ENCODE results near the gene SLC2A5. TPM values are rescaled to one million over a fixed set of nuclear protein-coding genes. Genes with fewer than 3 reads are reported as not detected.

SLC2A5 gene
- total RNA-seq, 1 experiment from 2014 or later = not detected

- no peaks in the 10 kb centered on the region for H3K27me3 ChIP-seq (replicated peaks; ENCODE audit: insufficient read depth, low read depth, low read length, poor library complexity)
- TF ChIP-seq EZH2 (IDR thresholded peaks at IDR 0.05; ENCODE audit: borderline replicate concordance, low read depth, low read length, poor library complexity, severe bottlenecking) = no peak
- TF ChIP-seq, protein P1, sequence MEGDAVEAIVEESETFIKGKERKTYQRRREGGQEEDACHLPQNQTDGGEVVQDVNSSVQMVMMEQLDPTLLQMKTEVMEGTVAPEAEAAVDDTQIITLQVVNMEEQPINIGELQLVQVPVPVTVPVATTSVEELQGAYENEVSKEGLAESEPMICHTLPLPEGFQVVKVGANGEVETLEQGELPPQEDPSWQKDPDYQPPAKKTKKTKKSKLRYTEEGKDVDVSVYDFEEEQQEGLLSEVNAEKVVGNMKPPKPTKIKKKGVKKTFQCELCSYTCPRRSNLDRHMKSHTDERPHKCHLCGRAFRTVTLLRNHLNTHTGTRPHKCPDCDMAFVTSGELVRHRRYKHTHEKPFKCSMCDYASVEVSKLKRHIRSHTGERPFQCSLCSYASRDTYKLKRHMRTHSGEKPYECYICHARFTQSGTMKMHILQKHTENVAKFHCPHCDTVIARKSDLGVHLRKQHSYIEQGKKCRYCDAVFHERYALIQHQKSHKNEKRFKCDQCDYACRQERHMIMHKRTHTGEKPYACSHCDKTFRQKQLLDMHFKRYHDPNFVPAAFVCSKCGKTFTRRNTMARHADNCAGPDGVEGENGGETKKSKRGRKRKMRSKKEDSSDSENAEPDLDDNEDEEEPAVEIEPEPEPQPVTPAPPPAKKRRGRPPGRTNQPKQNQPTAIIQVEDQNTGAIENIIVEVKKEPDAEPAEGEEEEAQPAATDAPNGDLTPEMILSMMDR (conservative IDR thresholded peaks at IDR 0.05; ENCODE audit: low read depth, low read length) = no peak
- intact Hi-C loops (cut with micrococcal nuclease; ENCODE audit: unreplicated experiment) = no loop called here
- ChIA-PET POLR2A (ENCODE audit: low non-redundant PET) (no interaction called here), CTCF (interaction anchor here (1.4 kb wide), 1 partner anchor 44 kb away, joined by 3 read pairs; no protein-coding TSS in a partner anchor)
- no TSS peak for BruUV-seq (replicated peaks)
- no peak overlapping the region for H3K4me3 ChIP-seq (ENCODE audit: low read depth, low read length, poor library complexity, severe bottlenecking)
- DNase-seq (ENCODE audit: low spot score) = no peak
- H3K9me3 ChIP-seq (ENCODE audit: low read depth, low read length, poor library complexity, severe bottlenecking) = no peaks in the 10 kb centered on the region
- no peaks in the 10 kb centered on the region for H3K36me3 ChIP-seq (ENCODE audit: insufficient read depth, low read length, poor library complexity, severe bottlenecking)
- peaks cover 11% of the 10 kb centered on the region for H3K4me1 ChIP-seq (ENCODE audit: insufficient read depth, low read length, poor library complexity, severe bottlenecking)
- no peak overlapping the region for H3K27ac ChIP-seq (ENCODE audit: low read depth, low read length, poor library complexity, severe bottlenecking)
These were observed 2.3 kb downstream of the SLC2A5 start for GRCh38 chr1:9066945-9067807.

GRCh38 chr1:9065213-9065751 lies 4.2 kb downstream of the SLC2A5 start:
- peaks cover 11% of the 10 kb centered on the region for H3K4me1 ChIP-seq (ENCODE audit: insufficient read depth, low read length, poor library complexity, severe bottlenecking)
- BruUV-seq (replicated peaks) = no TSS peak
- intact Hi-C loops (cut with micrococcal nuclease; ENCODE audit: unreplicated experiment) = no loop called here
- no peaks in the 10 kb centered on the region for H3K36me3 ChIP-seq (ENCODE audit: insufficient read depth, low read length, poor library complexity, severe bottlenecking)
- no peak for TF ChIP-seq EZH2 (IDR thresholded peaks at IDR 0.05; ENCODE audit: borderline replicate concordance, low read depth, low read length, poor library complexity, severe bottlenecking)
- TF ChIP-seq, protein P1 (conservative IDR thresholded peaks at IDR 0.05; ENCODE audit: low read depth, low read length) = no peak
- no peak for DNase-seq (ENCODE audit: low spot score)
- H3K4me3 ChIP-seq (ENCODE audit: low read depth, low read length, poor library complexity, severe bottlenecking) = no peak overlapping the region
- H3K9me3 ChIP-seq (ENCODE audit: low read depth, low read length, poor library complexity, severe bottlenecking) = no peaks in the 10 kb centered on the region
- ChIA-PET CTCF (no interaction called here), POLR2A (ENCODE audit: low non-redundant PET) (no interaction called here)
- no peak overlapping the region for H3K27ac ChIP-seq (ENCODE audit: low read depth, low read length, poor library complexity, severe bottlenecking)
- no peaks in the 10 kb centered on the region for H3K27me3 ChIP-seq (replicated peaks; ENCODE audit: insufficient read depth, low read depth, low read length, poor library complexity)

GRCh38 chr1:9062846-9063245 lies 6.6 kb downstream of the SLC2A5 start:
- Histone ChIP-seq H3K27ac (ENCODE audit: low read depth, low read length, poor library complexity, severe bottlenecking) (no peak overlapping the region), H3K4me1 (ENCODE audit: insufficient read depth, low read length, poor library complexity, severe bottlenecking) (no peaks in the 10 kb centered on the region), H3K27me3 (replicated peaks; ENCODE audit: insufficient read depth, low read depth, low read length, poor library complexity) (no peaks in the 10 kb centered on the region), H3K9me3 (ENCODE audit: low read depth, low read length, poor library complexity, severe bottlenecking) (no peaks in the 10 kb centered on the region), H3K36me3 (ENCODE audit: insufficient read depth, low read length, poor library complexity, severe bottlenecking) (no peaks in the 10 kb centered on the region), H3K4me3 (ENCODE audit: low read depth, low read length, poor library complexity, severe bottlenecking) (no peak overlapping the region)
- no peak for DNase-seq (ENCODE audit: low spot score)
- TF ChIP-seq, protein P1 (conservative IDR thresholded peaks at IDR 0.05; ENCODE audit: low read depth, low read length) = no peak
- no peak for TF ChIP-seq EZH2 (IDR thresholded peaks at IDR 0.05; ENCODE audit: borderline replicate concordance, low read depth, low read length, poor library complexity, severe bottlenecking)
- intact Hi-C loops (cut with micrococcal nuclease; ENCODE audit: unreplicated experiment) = no loop called here
- BruUV-seq (replicated peaks) = no TSS peak
- CTCF ChIA-PET = no interaction called here
- POLR2A ChIA-PET (ENCODE audit: low non-redundant PET) = no interaction called here

Data from A673 (cell line).